Osteoblast (primary cell): Measurements from ENCODE around the gene CA4. TPM values are rescaled to one million over a fixed set of nuclear protein-coding genes. Genes with fewer than 3 reads are reported as not detected.
"Not testable (repeated sequence)": the region's sequence is repeated elsewhere in the genome, so short reads cannot be mapped to it uniquely, and the experiment has no call there.

Experiments used
- DNase-seq: peaks from one replicate; pipeline ENCODE4 v3.0.0; 2011; ENCODE audit warnings: low spot score, mixed read lengths; ENCODE audit not compliant: insufficient read length; ENCODE audit errors: missing footprints
- H2AFZ ChIP-seq: 2 replicates; pipeline ENCODE4 v1.6.0; 2011; ENCODE audit warnings: mild to moderate bottlenecking, low read length
- H3K27ac ChIP-seq: 2 replicates; pipeline ENCODE4 v1.5.1; 2011; ENCODE audit warnings: mild to moderate bottlenecking, low read depth, low read length, moderate library complexity
- H3K27me3 ChIP-seq: 2 replicates; pipeline ENCODE4 v1.6.0; 2012; ENCODE audit warnings: mild to moderate bottlenecking, control low read depth, inconsistent platforms, low read length, moderate library complexity; ENCODE audit not compliant: insufficient read depth
- H3K36me3 ChIP-seq: 2 replicates; pipeline ENCODE4 v1.5.1; 2011; ENCODE audit warnings: mild to moderate bottlenecking, low read length, control low read depth, moderate library complexity; ENCODE audit not compliant: insufficient read depth
- H3K4me1 ChIP-seq: 2 replicates; pipeline ENCODE4 v1.5.1; 2011; ENCODE audit warnings: mild to moderate bottlenecking, low read length, control low read depth, moderate library complexity; ENCODE audit not compliant: insufficient read depth
- H3K4me2 ChIP-seq: 2 replicates; pipeline ENCODE4 v1.6.0; 2011; ENCODE audit warnings: mild to moderate bottlenecking, low read length; ENCODE audit not compliant: insufficient read depth
- H3K4me3 ChIP-seq: fragments of 200-600 bp; sonication (generic); 3 replicates; pipeline ENCODE4 v1.5.1; 2012; ENCODE audit warnings: mild to moderate bottlenecking, low read length, inconsistent platforms; ENCODE audit not compliant: insufficient read depth
- H3K79me2 ChIP-seq: 2 replicates; pipeline ENCODE4 v1.6.0; 2012; ENCODE audit warnings: mild to moderate bottlenecking, low read length, control low read depth, inconsistent platforms; ENCODE audit not compliant: insufficient read depth
- H3K9me3 ChIP-seq: 2 replicates; pipeline ENCODE4 v1.5.1; 2011; ENCODE audit warnings: low read depth, low read length, control low read depth
- H4K20me1 ChIP-seq: 2 replicates; pipeline ENCODE4 v1.6.0; 2012; ENCODE audit warnings: mild to moderate bottlenecking, low read length, control low read depth; ENCODE audit not compliant: insufficient read depth
- total RNA-seq: library from RNA; depleted of rRNA; stranded (reverse); fragments of >200 nt; gene quantifications from 2 replicates; pipeline ENCODE4 v1.2.3, GENCODE V29; 2012
- TF ChIP-seq, protein P1 (sequence below): IDR thresholded peaks from 2 replicates; pipeline ENCODE4 v1.5.1; 2011; ENCODE audit warnings: mild to moderate bottlenecking, low read depth, low read length, moderate library complexity; ENCODE audit errors: extremely low read depth

The CA4 gene
- total RNA-seq, 1 donor: not detected

DNA sequence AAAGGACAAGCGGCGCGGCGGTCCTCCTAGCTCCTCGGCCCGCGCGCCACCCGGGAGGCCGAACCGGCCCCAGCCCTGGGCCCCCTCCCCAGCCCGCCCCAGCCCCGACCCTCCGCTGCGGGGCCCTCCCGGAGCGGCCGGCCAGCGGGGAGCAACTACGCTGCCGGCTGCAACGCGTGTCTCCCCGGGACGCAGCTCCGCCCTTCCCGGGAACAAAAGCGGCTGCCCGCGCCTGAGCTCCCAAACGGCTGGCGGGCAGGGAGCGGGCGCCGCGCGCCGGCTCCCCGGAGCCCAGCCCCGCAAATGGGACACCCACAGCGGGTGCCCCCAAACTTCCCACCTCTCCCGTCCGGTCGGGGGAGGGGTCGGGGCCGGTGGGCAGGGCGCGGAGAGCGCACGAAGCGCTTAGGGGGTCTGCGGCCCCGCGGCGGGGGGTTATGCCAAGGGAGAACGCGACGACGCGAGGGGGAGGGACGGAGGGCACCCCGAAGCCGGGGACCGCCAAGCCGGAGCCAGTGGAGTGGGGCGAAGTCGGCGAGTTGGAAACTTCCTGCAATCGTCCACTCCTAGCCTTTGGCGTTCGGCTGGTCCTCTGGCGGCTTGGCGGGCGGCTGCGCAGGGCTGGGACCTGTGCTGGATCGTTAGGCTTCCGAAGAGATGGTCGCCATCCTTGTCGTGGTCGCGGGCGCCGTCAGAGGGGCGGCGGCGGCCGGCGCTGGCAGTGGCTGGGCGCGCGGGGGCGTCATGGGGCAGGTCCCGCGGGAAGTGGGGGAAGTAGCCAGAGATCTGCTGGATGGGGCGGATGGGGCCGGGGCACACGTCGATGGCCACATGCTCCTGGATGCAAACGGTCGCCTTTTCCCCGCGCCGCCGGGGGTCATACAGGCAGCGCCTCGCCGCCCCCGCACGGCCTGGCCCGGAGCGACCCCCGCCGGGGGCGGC is 29.7 kb upstream of the CA4 start:
- H4K20me1 ChIP-seq, H3K79me2 ChIP-seq, H3K27ac ChIP-seq, DNase-seq, H3K4me1 ChIP-seq, H3K36me3 ChIP-seq, H3K4me3 ChIP-seq, H3K9me3 ChIP-seq, H3K27me3 ChIP-seq, H3K4me2 ChIP-seq, H2AFZ ChIP-seq: not testable (repeated sequence)

DNA sequence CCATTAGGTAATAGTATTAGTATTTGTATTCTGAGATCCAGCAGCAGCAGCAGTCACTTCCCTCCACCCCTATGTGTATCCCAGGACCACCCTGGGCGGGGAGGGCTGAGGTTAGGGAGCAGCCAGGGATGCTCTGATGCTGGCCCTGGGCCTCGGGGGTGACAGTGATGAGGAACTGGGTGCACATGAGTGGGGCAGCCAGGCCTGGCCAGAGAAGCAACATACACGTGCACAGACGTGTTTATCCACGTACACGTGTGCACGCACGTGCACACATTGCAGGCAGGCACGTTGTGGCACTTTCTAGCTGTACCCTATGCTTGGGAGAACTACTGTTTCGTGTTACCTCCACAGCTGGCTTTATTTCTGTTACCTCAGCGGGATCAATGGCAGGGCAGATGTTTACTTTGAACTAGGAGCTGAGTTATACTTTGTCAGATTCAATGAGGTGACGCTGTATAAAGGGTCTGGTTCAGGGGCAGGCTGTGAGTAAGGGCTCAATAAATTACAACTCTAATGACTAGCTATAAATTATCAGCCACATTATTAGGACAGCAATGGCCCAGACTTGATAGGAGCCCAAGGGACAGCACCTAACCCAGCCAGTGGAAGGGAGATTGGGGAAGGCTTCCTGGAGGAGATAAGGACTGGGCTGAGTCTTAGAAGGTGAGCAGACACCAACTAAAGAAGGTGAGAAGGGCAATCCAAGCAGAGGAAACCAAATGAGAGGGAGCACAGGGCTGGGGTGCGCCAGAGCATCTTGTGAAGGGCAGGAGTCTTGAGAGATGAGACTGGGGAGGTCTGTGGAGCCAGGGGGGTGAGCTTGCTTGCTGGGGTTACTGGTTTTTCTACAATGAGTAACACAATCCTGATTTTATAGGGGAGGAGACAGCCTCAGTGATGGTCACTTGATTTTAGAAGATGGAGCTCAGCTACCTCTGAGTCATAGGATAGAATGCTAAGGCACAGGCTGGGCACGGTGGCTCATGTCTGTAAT is 22.4 kb upstream of the CA4 start:
- H3K36me3 ChIP-seq: no peaks in the 10 kb centered on the region
- no peaks in the 10 kb centered on the region for H3K9me3 ChIP-seq
- peaks cover 3% of the 10 kb centered on the region for H4K20me1 ChIP-seq
- H2AFZ ChIP-seq: no peak overlapping the region
- peak; percentile 62 for DNase-seq
- H3K4me3 ChIP-seq: no peak overlapping the region
- H3K79me2 ChIP-seq: no peaks in the 10 kb centered on the region
- peaks cover 5% of the 10 kb centered on the region for H3K27me3 ChIP-seq
- H3K4me1 ChIP-seq: no peaks in the 10 kb centered on the region
- no peak overlapping the region for H3K4me2 ChIP-seq
- H3K27ac ChIP-seq: no peak overlapping the region
- TF ChIP-seq, protein P1, sequence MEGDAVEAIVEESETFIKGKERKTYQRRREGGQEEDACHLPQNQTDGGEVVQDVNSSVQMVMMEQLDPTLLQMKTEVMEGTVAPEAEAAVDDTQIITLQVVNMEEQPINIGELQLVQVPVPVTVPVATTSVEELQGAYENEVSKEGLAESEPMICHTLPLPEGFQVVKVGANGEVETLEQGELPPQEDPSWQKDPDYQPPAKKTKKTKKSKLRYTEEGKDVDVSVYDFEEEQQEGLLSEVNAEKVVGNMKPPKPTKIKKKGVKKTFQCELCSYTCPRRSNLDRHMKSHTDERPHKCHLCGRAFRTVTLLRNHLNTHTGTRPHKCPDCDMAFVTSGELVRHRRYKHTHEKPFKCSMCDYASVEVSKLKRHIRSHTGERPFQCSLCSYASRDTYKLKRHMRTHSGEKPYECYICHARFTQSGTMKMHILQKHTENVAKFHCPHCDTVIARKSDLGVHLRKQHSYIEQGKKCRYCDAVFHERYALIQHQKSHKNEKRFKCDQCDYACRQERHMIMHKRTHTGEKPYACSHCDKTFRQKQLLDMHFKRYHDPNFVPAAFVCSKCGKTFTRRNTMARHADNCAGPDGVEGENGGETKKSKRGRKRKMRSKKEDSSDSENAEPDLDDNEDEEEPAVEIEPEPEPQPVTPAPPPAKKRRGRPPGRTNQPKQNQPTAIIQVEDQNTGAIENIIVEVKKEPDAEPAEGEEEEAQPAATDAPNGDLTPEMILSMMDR: no peak

DNA sequence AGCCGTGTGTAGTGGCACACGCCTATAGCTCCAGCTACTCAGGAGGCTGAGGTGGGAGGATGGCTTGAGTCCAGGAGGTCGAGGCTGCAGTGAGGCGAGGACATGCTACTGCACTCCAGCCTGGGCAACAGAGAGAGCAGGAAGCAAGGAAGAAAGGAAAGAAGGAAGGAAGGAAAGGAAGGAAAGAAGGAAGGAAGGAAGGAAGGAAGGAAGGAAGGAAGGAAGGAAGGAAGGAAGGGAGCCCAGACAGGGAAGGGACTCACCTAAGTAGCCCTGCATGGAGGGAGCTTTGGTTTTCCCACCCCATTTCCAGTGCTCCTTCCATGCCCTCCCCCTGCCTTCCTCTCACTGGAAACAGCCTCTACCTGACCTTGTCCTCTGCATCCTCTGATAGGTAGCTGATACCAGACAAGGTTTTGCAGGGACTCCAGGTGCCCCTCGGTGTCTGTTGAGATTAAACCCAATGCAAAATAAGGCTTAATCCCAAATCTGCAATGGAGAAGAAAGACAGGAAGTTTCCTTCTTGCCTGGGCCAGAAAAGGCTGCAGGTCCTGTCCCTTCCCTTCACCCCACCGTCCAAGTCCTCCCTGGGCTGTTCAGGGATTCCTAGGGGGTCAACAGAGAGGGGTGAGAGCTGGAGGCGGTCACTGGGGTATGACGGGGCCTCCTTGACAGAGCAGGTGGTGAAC is 21.5 kb upstream of the CA4 start:
- TF ChIP-seq, protein P1: no peak
- Histone ChIP-seq H2AFZ (no peak overlapping the region), H3K27ac (no peak overlapping the region), H3K27me3 (peaks cover 5% of the 10 kb centered on the region), H3K4me2 (no peak overlapping the region), H4K20me1 (peaks cover 3% of the 10 kb centered on the region), H3K4me3 (no peak overlapping the region), H3K79me2 (no peaks in the 10 kb centered on the region), H3K36me3 (no peaks in the 10 kb centered on the region), H3K9me3 (no peaks in the 10 kb centered on the region), H3K4me1 (no peaks in the 10 kb centered on the region)
- peak; percentile 52 for DNase-seq

DNA sequence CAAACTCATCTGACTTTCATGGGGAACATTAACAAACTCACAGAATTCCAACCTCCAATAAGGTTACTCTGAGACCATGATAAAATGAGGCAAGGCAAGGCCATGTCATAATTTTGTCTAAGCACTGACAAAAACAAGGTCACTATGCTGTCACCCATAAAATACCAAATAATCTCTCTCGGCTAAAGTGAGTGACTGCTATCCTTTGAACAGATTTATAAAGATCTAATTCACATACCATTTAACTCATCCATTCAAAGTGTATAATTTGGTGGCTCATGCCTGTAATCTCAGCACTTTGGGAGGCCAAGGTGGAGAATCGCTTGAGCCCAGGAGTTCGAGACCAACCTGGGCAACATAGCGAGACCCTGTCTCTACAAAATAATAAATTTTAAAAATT is 20.6 kb upstream of the CA4 start:
- Histone ChIP-seq H3K36me3 (no peaks in the 10 kb centered on the region), H3K4me3 (no peak overlapping the region), H3K9me3 (no peaks in the 10 kb centered on the region), H3K27ac (no peak overlapping the region), H3K4me1 (peaks cover 2% of the 10 kb centered on the region), H3K4me2 (no peak overlapping the region), H3K27me3 (peaks cover 5% of the 10 kb centered on the region), H2AFZ (no peak overlapping the region), H4K20me1 (peaks cover 3% of the 10 kb centered on the region), H3K79me2 (no peaks in the 10 kb centered on the region)
- TF ChIP-seq, protein P1: no peak
- peak; percentile 67 for DNase-seq
